HepG2 (cell line): ENCODE data around the gene POGLUT3. TPM values are rescaled to one million over a fixed set of nuclear protein-coding genes. Genes with fewer than 3 reads are reported as not detected.

Experiments used
- ATF2 ChIP-seq: sonication (generic); formaldehyde crosslinking; IDR thresholded peaks from 2 replicates; pipeline ENCODE4 v1.4.0; 2020; ENCODE audit warnings: missing genetic modification reagents
- BORCS8-MEF2B ChIP-seq: sonication (generic); formaldehyde crosslinking; IDR thresholded peaks from 2 replicates; pipeline ENCODE4 v1.8.0; 2022; ENCODE audit warnings: mild to moderate bottlenecking, missing genetic modification reagents
- CAMTA2 ChIP-seq: sonication (generic); formaldehyde crosslinking; IDR thresholded peaks from 2 replicates; pipeline ENCODE4 v1.4.0; 2020; ENCODE audit warnings: mild to moderate bottlenecking, missing genetic modification reagents, borderline replicate concordance
- CCAR2 ChIP-seq: fragments of 200-400 bp; formaldehyde crosslinking; optimal IDR thresholded peaks from 2 replicates; pipeline ENCODE3; 2018; ENCODE audit warnings: low read depth, mild to moderate bottlenecking, low read length, moderate library complexity
- CCDC6 ChIP-seq: sonication (generic); formaldehyde crosslinking; IDR thresholded peaks from 2 replicates; pipeline ENCODE4 v1.8.1; 2022; ENCODE audit warnings: mild to moderate bottlenecking, missing genetic modification reagents, moderate library complexity
- DMAP1 ChIP-seq: IDR thresholded peaks from 2 replicates; pipeline ENCODE4 v1.6.1; 2016
- E2F2 ChIP-seq: sonication (generic); formaldehyde crosslinking; IDR thresholded peaks from 2 replicates; pipeline ENCODE4 v1.4.0; 2020; ENCODE audit warnings: missing genetic modification reagents, borderline replicate concordance
- GRHL1 ChIP-seq: sonication (generic); formaldehyde crosslinking; conservative IDR thresholded peaks from 2 replicates; pipeline ENCODE4 v1.8.0; 2022; ENCODE audit warnings: missing genetic modification reagents
- HDAC1 ChIP-seq: sonication (generic); formaldehyde crosslinking; IDR thresholded peaks from 2 replicates; pipeline ENCODE4 v1.5.1; 2020; ENCODE audit warnings: mild to moderate bottlenecking, missing genetic modification reagents
- KDM6A ChIP-seq: IDR thresholded peaks from 2 replicates; pipeline ENCODE4 v1.6.1; 2016; ENCODE audit warnings: low read depth
- MBD4 ChIP-seq: IDR thresholded peaks from 2 replicates; pipeline ENCODE4 v1.6.1; 2012; ENCODE audit warnings: low read length, inconsistent platforms, borderline replicate concordance
- MED1 ChIP-seq: sonication (generic); formaldehyde crosslinking; IDR thresholded peaks from 2 replicates; pipeline ENCODE4 v1.4.0; 2020; ENCODE audit warnings: missing genetic modification reagents
- MEF2D ChIP-seq: sonication (generic); formaldehyde crosslinking; IDR thresholded peaks from 2 replicates; pipeline ENCODE4 v1.5.1; 2020; ENCODE audit warnings: mild to moderate bottlenecking, missing genetic modification reagents
- NFYC ChIP-seq: IDR thresholded peaks from 2 replicates; pipeline ENCODE4 v1.6.1; 2016; ENCODE audit warnings: missing genetic modification reagents, missing compliant biosample characterization
- PITX1 ChIP-seq: sonication (generic); formaldehyde crosslinking; IDR thresholded peaks from 2 replicates; pipeline ENCODE4 v1.5.1; 2020; ENCODE audit warnings: mild to moderate bottlenecking, missing genetic modification reagents
- SMAD3 ChIP-seq: sonication (generic); formaldehyde crosslinking; IDR thresholded peaks from 2 replicates; pipeline ENCODE4 v1.4.0; 2020; ENCODE audit warnings: missing genetic modification reagents
- SNAPC4 ChIP-seq: sonication (generic); formaldehyde crosslinking; IDR thresholded peaks from 2 replicates; pipeline ENCODE4 v1.4.0; 2020; ENCODE audit warnings: mild to moderate bottlenecking, missing genetic modification reagents
- SYNCRIP ChIP-seq: fragments of 200-400 bp; formaldehyde crosslinking; IDR thresholded peaks from 2 replicates; pipeline ENCODE4 v1.6.1; 2018; ENCODE audit warnings: mild to moderate bottlenecking, low read depth, low read length; ENCODE audit not compliant: insufficient read depth
- ZKSCAN1 ChIP-seq: fragments of 150-350 bp; IDR thresholded peaks from 2 replicates; pipeline ENCODE4 v1.6.1; 2014; ENCODE audit warnings: low read length
- ZKSCAN5 ChIP-seq: sonication (generic); formaldehyde crosslinking; IDR thresholded peaks from 2 replicates; pipeline ENCODE4 v1.5.1; 2020; ENCODE audit warnings: mild to moderate bottlenecking, missing genetic modification reagents
- ZNF121 ChIP-seq: sonication (generic); formaldehyde crosslinking; IDR thresholded peaks from 2 replicates; pipeline ENCODE4 v1.5.0; 2020; ENCODE audit warnings: mild to moderate bottlenecking, missing genetic modification reagents
- polyA plus RNA-seq, 8 experiments: library from polyadenylated mRNA; depleted of rRNA in 3 of 8; stranded (reverse) in 7 of 8; unstranded in 1 of 8; fragments of >200 nt; fragmentation: Illumina TruSeq in 4 of 8; extraction: Trizol in 4 of 8; gene quantifications; 2 replicates each; pipeline versions ENCODE4 v1.2.1 to v1.2.3, GENCODE V29; 2011 to 2016; ENCODE audit warnings: low read depth in 4 of 8, missing spikeins in 1 of 8, mixed read lengths in 1 of 8; ENCODE audit not compliant: insufficient read depth in 1 of 8
- total RNA-seq, 5 experiments: library from RNA; depleted of rRNA; stranded (reverse); fragments of >200 nt; fragmentation: Illumina TruSeq; extraction: Trizol; gene quantifications; 2 replicates each; pipeline ENCODE4 v1.2.3, GENCODE V29; 2016; ENCODE audit warnings: low read depth in 1 of 5

POGLUT3 gene
- total and polyA plus RNA-seq, 2 of the 13 experiments (the other 11 are each of a cell fraction or from before 2014, with no cell fraction given) = 14.3 to 22.0 TPM

- TF ChIP-seq GRHL1 (CRISPR knock-in tag) (no peak), ZNF121 (CRISPR knock-in tag) (peak; percentile 19; the same call in 1 of the 2 replicates), MED1 (peak; percentile 47; the same call in 1 of the 2 replicates), ZKSCAN5 (CRISPR knock-in tag) (no peak), CCAR2 (no peak), ZKSCAN1 (no peak), DMAP1 (CRISPR knock-in tag) (peak; percentile 41), CCDC6 (CRISPR knock-in tag) (no peak), E2F2 (CRISPR knock-in tag) (no peak), SYNCRIP (no peak), SNAPC4 (CRISPR knock-in tag) (no peak), NFYC (no peak), BORCS8-MEF2B (no peak; the same call in 1 of the 2 replicates), ATF2 (CRISPR knock-in tag) (no peak), PITX1 (peak; percentile 56; the same call in 1 of the 2 replicates), HDAC1 (CRISPR knock-in tag) (peak; percentile 54; the same call in 1 of the 2 replicates), MBD4 (no peak), CAMTA2 (CRISPR knock-in tag) (no peak), KDM6A (CRISPR knock-in tag) (no peak), SMAD3 (CRISPR knock-in tag) (0 out of 2 replicates have a peak, but pooled peaks have one; percentile 21), MEF2D (CRISPR knock-in tag) (no peak; the same call in 1 of the 2 replicates)
Observed at GRCh38 chr11:108497317-108498045, 703 bp downstream of the POGLUT3 start (continued).
